Naive thymus-derived CD8-positive, alpha-beta T cell (primary cell): ENCODE measurements around the gene GPATCH4. TPM values are rescaled to one million over a fixed set of nuclear protein-coding genes. Genes with fewer than 3 reads are reported as not detected.
"Not testable (repeated sequence)": the region's sequence is repeated elsewhere in the genome, so short reads cannot be mapped to it uniquely, and the experiment has no call there.

Source experiments
- ATAC-seq, 2 donors: fragments of 150-1000 bp; cut with Tn5 transposase in 1 of 2; sonication (Bioruptor Pico), chemical (Tn5 transposase) in 1 of 2; 1 replicate in 1 of 2; 2 replicates in 1 of 2; pipeline ENCODE4 v1.10.0; 2021; ENCODE audit warnings: mild to moderate bottlenecking in 2 of 2, moderate library complexity in 2 of 2
- POLR2A ChIA-PET: fragments of 350-600 bp; sonication (Branson Sonifier 250); formaldehyde crosslinking; loops from one replicate; lab custom pipeline; 2021; ENCODE audit warnings: antibody characterized with exemption; lab: Charles Lee
- DNase-seq, 10 donors: peaks; one replicate each; pipeline versions ENCODE4 v3.0.0 to v3.0.0-alpha.2; 2020 to 2022
- H3K27ac Mint-ChIP-seq, 10 donors: one replicate each; pipeline ENCODE4 v1.8.0; 2020 to 2022; ENCODE audit warnings: mild to moderate bottlenecking in 10 of 10, mixed read lengths in 10 of 10, moderate library complexity in 4 of 10, inconsistent platforms in 1 of 10
- H3K27me3 Mint-ChIP-seq, 5 donors: one replicate each; pipeline ENCODE4 v1.8.0; 2021 to 2022; ENCODE audit warnings: mixed read lengths in 5 of 5
- H3K36me3 Mint-ChIP-seq, 3 donors: one replicate each; pipeline ENCODE4 v1.8.0; 2020 to 2022; ENCODE audit warnings: mixed read lengths in 3 of 3, mild to moderate bottlenecking in 2 of 3, inconsistent platforms in 1 of 3
- H3K4me1 Mint-ChIP-seq, 4 donors: one replicate each; pipeline ENCODE4 v1.8.0; 2021 to 2022; ENCODE audit warnings: mixed read lengths in 4 of 4
- H3K4me3 Mint-ChIP-seq, 10 donors: one replicate each; pipeline ENCODE4 v1.8.0; 2020 to 2022; ENCODE audit warnings: mild to moderate bottlenecking in 10 of 10, mixed read lengths in 10 of 10, moderate library complexity in 6 of 10, inconsistent platforms in 1 of 10
- H3K9me3 Mint-ChIP-seq, 9 donors: one replicate each; pipeline ENCODE4 v1.8.0; 2020 to 2022; ENCODE audit warnings: mixed read lengths in 9 of 9, mild to moderate bottlenecking in 3 of 9, inconsistent platforms in 1 of 9, moderate library complexity in 1 of 9
- polyA plus RNA-seq, 3 donors: library from polyadenylated mRNA; unstranded; fragments of 300-500 nt; fragmentation: Illumina TruSeq; gene quantifications; one replicate each; pipeline ENCODE4 v1.2.3, GENCODE V29; 2021
- total RNA-seq, 8 experiments: library from RNA in 2 of 8; stranded (reverse) in 2 of 8; gene quantifications; one replicate each; pipeline ENCODE4 v1.2.3 and lab custom pipeline; 2021 to 2026

The GPATCH4 gene
- total and polyA plus RNA-seq, 5 experiments from 2014 or later = 27.3 to 70.4 (median 44.2) TPM

DNA sequence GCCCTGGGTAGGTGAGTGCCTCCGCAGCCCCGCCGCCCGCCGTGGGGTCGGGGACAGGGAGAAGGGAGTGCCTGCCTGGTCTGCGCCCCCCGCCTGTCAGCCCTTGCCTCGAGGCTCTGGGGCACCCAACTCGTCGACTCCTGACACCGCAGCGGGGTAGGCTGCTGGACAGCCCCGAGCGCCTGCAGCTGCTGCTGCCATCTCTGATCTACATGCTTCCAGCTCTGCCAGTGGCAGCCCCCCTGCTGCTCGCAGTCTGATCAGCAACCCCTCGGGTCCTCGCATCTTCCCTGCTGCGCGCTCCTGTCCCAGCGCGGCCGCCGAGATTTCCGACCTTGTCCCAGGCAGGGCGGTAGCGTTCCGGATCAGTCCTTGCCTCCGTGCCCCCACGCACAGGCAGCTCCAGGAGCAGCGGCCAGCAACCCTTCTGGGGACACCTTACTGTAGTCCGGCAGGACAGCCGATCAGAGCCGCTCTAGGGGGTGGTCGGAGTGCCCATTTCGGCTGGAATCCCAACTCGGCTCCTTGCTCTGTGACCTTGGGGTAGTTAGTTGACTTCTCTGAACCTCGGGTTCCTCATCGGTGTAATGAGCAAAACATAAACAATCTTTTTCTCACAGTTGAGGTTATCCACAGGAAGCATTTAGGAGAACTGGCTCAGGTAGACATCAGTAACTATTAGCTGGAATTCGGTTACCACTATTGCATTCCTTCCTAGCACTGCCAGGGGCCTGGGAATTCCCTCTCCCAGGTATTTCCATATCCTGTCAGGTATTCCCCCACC is 41.2 kb upstream of the GPATCH4 start:
- ATAC-seq (peak; percentile 8 to 49), DNase-seq (peak in 1 of 10 donors; percentile 61)
- Mint-ChIP-seq H3K4me3 (peak overlapping the region; percentile 53 to 88 (median 72)), H3K9me3 (no peaks in the 10 kb centered on the region), H3K27ac (peak overlapping the region in 2 of 10 donors; percentile 9 to 77), H3K27me3 (peaks cover 53 to 97% (median 79%) of the 10 kb centered on the region in 5 donors), H3K4me1 (peaks cover 19 to 38% (median 31%) of the 10 kb centered on the region in 4 donors), H3K36me3 (peaks cover 0 to 5% (median 0%) of the 10 kb centered on the region in 3 donors)
- POLR2A ChIA-PET = interaction anchor here (0.8 to 1.0 kb wide), 2 partner anchors 61 to 197 kb away, joined by 3 to 4 read pairs; no protein-coding TSS in a partner anchor

- ATAC-seq (peak; percentile 26 to 66), DNase-seq (peak in 2 of 10 donors; percentile 31 to 60)
- POLR2A ChIA-PET = interaction anchor here (0.8 to 1.0 kb wide), 2 partner anchors 60 to 197 kb away, joined by 3 to 4 read pairs; no protein-coding TSS in a partner anchor
- Mint-ChIP-seq H3K4me1 (peaks cover 19 to 38% (median 31%) of the 10 kb centered on the region in 4 donors), H3K36me3 (peaks cover 0 to 5% (median 0%) of the 10 kb centered on the region in 3 donors), H3K27ac (peak within 1 kb of the TSS in 4 of 10 donors; percentile 9 to 77 (median 20)), H3K9me3 (no peaks in the 10 kb centered on the region), H3K4me3 (peak within 1 kb of the TSS; percentile 55 to 88 (median 72)), H3K27me3 (peaks cover 53 to 91% (median 77%) of the 10 kb centered on the region in 5 donors)
These were observed 40.5 kb upstream of the GPATCH4 start, which contains the start of gene BCAN for GRCh38 chr1:156641761-156642264. Gene BCAN (plus strand): TSS chr1:156642117. CDS start chr1:156646055, 3,938 bp downstream.

DNA sequence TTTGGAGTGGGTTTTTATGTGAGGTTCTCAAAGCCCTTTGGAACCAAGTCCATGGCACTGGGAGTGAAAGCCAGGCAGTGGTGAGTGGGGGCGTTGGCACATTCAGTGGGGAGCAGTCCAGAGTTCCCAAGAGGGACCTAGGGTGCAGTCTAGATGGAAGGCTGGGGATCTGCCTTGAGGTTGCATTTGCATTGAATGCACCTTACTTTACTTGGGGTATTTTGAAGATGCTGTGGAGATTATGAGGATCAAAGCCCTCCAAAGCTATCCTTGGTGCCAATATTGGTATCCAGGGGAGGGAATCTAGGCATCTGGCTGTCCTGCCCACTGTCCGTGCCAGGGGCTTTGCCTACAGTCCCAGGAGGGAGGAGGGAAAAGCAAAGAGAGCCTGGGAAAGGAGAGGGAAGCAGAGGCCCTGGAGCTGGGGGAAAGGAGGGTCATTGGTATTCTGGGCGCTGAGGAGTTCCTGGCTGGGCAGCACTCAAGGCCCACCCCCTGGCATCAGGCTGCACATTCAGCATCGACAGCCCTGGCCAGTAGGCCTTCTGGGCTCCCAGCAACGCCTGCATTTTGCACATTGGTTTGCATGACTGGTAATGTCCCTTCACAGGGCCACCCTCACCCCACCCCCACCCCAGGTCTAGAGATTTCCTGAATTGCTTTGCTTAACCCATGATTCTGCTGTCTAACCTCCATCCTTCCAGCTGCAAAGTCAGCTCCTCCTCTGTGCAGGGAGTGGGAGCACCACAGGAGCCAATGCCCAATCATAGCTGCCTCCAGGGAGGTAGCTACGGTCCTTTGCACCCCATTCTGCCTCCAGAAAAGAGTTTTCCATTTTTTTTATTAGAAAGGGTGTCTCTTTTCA is 39.8 kb upstream of the GPATCH4 start:
- ATAC-seq = no peak
- Mint-ChIP-seq H3K4me1 (peaks cover 19 to 35% (median 31%) of the 10 kb centered on the region in 4 donors), H3K27ac (peak overlapping the region in 3 of 10 donors; percentile 9 to 67 (median 30)), H3K9me3 (no peaks in the 10 kb centered on the region), H3K4me3 (peak overlapping the region; percentile 24 to 87 (median 66)), H3K27me3 (peaks cover 55 to 92% (median 76%) of the 10 kb centered on the region in 5 donors), H3K36me3 (peaks cover 0 to 2% (median 0%) of the 10 kb centered on the region in 3 donors)
- POLR2A ChIA-PET = interaction anchor here (0.8 kb wide), 1 partner anchor 196 kb away, joined by 4 read pairs; no protein-coding TSS in a partner anchor
- peak in 1 of 10 donors; percentile 4 for DNase-seq

GRCh38 chr1:156639601-156640101 is 38.4 kb upstream of the GPATCH4 start:
- Mint-ChIP-seq H3K36me3 (peaks cover 0 to 2% (median 0%) of the 10 kb centered on the region in 3 donors), H3K9me3 (no peaks in the 10 kb centered on the region), H3K27ac (no peak overlapping the region), H3K4me3 (no peak overlapping the region), H3K27me3 (peaks cover 51 to 91% (median 72%) of the 10 kb centered on the region in 5 donors), H3K4me1 (peaks cover 19 to 32% (median 30%) of the 10 kb centered on the region in 4 donors)
- POLR2A ChIA-PET = no interaction called here
- no peak for ATAC-seq
- DNase-seq = no peak

- peaks cover 14 to 24% (median 23%) of the 10 kb centered on the region in 4 donors for H3K4me1 Mint-ChIP-seq
- no peak overlapping the region for H3K27ac Mint-ChIP-seq
- H3K4me3 Mint-ChIP-seq = no peak overlapping the region
- peaks cover 0 to 2% (median 0%) of the 10 kb centered on the region in 3 donors for H3K36me3 Mint-ChIP-seq
- no peaks in the 10 kb centered on the region for H3K9me3 Mint-ChIP-seq
- H3K27me3 Mint-ChIP-seq = peaks cover 54 to 91% (median 70%) of the 10 kb centered on the region in 5 donors
- ATAC-seq (no peak), DNase-seq (no peak)
- POLR2A ChIA-PET = no interaction called here
These were observed 37.1 kb upstream of the GPATCH4 start for GRCh38 chr1:156638189-156638985.

- no peak overlapping the region for H3K27ac Mint-ChIP-seq
- no peaks in the 10 kb centered on the region for H3K4me1 Mint-ChIP-seq
- no peak for ATAC-seq
- no peaks in the 10 kb centered on the region for H3K36me3 Mint-ChIP-seq
- H3K27me3 Mint-ChIP-seq = peaks cover 42 to 74% (median 58%) of the 10 kb centered on the region in 5 donors
- DNase-seq = no peak
- peaks cover 0 to 2% (median 0%) of the 10 kb centered on the region in 9 donors for H3K9me3 Mint-ChIP-seq
- POLR2A ChIA-PET = no interaction called here
- no peak overlapping the region for H3K4me3 Mint-ChIP-seq
These were observed 31.1 kb upstream of the GPATCH4 start for GRCh38 chr1:156632355-156632754.

GRCh38 chr1:156631152-156631551 is 29.9 kb upstream of the GPATCH4 start:
- H3K9me3 Mint-ChIP-seq, H3K27ac Mint-ChIP-seq, POLR2A ChIA-PET, DNase-seq, ATAC-seq, H3K4me3 Mint-ChIP-seq, H3K36me3 Mint-ChIP-seq, H3K4me1 Mint-ChIP-seq: not testable (repeated sequence)
- peaks cover 39 to 69% (median 60%) of the 10 kb centered on the region in 5 donors for H3K27me3 Mint-ChIP-seq

DNA sequence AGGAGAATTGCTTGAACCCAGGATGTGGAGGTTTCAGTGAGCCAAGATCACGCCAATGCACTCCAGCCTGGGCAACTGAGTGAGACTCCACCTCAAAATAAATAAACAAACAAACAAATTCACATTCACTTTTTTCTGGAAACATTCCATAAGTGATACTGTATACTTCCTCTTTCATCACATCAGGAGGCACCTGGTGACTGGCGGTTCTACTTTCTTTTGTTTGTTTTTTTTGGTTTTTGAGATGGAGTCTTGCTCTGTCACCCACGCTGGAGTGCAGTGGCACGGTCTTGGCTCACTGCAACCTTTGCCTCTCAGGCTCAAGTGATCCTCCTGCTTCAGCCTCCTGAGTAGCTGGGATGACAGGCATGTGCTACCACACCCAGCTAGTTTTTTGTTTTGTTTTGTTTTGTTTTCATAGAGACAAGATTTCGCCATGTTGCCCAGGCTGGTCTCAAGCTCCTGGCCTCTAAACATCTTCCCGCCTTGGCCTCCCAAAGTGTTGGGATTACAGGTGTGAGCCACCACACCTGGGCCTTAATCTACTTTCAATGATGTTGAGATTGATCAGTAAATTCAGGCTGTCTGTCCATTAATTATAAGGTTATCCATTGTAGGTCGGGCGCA is 28.7 kb upstream of the GPATCH4 start:
- no peak overlapping the region for H3K27ac Mint-ChIP-seq
- no peak overlapping the region for H3K4me3 Mint-ChIP-seq
- H3K9me3 Mint-ChIP-seq = peaks cover 0 to 2% (median 0%) of the 10 kb centered on the region in 9 donors
- no peaks in the 10 kb centered on the region for H3K36me3 Mint-ChIP-seq
- peaks cover 6 to 12% (median 6%) of the 10 kb centered on the region in 4 donors for H3K4me1 Mint-ChIP-seq
- ATAC-seq (no peak), DNase-seq (no peak)
- peaks cover 37 to 68% (median 60%) of the 10 kb centered on the region in 5 donors for H3K27me3 Mint-ChIP-seq
- POLR2A ChIA-PET = no interaction called here

DNA sequence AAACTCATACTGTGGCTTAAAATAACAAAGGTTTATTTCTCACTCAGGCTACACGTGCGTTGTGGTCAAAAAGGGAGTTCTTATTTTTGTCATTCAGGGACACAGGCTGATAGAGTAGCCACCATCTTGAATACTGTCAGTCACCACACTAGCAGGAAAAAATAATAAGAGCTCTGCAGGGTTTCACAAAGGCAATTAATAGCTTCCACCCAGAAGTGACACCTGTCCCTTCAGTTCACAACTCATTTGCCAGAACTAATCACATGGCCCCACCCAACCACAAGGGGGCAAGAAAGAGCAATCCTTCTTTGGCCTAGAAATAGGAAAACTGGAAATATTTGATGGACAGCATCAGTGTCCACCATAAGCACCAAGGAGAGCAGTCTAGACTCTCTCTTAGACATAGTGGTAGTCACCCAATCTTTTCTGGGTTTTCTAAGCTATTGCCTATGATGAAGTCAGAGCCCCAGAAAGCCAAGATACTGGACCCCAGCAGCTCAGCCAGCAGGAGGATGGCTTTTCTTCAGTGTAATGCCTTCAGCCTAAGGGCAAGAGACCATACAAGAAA is 26.1 kb upstream of the GPATCH4 start:
- no peak overlapping the region for H3K4me3 Mint-ChIP-seq
- no peak overlapping the region for H3K27ac Mint-ChIP-seq
- ATAC-seq = no peak
- H3K4me1 Mint-ChIP-seq = peaks cover 6 to 14% (median 11%) of the 10 kb centered on the region in 4 donors
- peaks cover 31 to 58% (median 50%) of the 10 kb centered on the region in 5 donors for H3K27me3 Mint-ChIP-seq
- POLR2A ChIA-PET = interaction anchor here (0.6 to 0.7 kb wide), 2 partner anchors 74 to 256 kb away, joined by 3 to 5 read pairs; no protein-coding TSS in a partner anchor
- H3K9me3 Mint-ChIP-seq = peaks cover 0 to 2% (median 0%) of the 10 kb centered on the region in 9 donors
- no peaks in the 10 kb centered on the region for H3K36me3 Mint-ChIP-seq
- peak in 5 of 10 donors; percentile 16 to 37 (median 35) for DNase-seq

DNA sequence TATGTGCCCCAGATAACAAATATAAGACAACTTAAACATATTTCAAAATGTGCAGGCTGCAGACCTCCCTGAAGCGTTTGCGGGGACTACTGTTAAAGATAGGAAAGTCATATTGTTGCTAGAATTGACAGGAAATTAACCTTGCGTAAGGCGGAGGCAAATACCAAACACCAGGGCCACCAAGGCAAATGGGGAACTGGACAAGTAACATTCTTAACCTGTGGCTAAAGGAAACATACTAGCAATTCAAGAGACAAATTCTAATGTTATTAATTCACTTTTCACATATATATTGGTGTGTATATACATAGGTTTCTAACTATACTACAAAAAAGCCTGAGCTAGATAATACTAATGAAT is 24.8 kb upstream of the GPATCH4 start:
- H3K9me3 Mint-ChIP-seq = no peaks in the 10 kb centered on the region
- ATAC-seq (no peak), DNase-seq (no peak)
- peak overlapping the region in 1 of 10 donors; percentile 78 for H3K27ac Mint-ChIP-seq
- peaks cover 6 to 14% (median 11%) of the 10 kb centered on the region in 4 donors for H3K4me1 Mint-ChIP-seq
- H3K27me3 Mint-ChIP-seq = peaks cover 30 to 58% (median 52%) of the 10 kb centered on the region in 5 donors
- POLR2A ChIA-PET = no interaction called here
- H3K4me3 Mint-ChIP-seq = peak overlapping the region in 8 of 10 donors; percentile 2 to 86 (median 82)
- H3K36me3 Mint-ChIP-seq = no peaks in the 10 kb centered on the region
